Tibial nerve (tissue), 4 donors: ENCODE results near the gene COQ4. TPM values are rescaled to one million over a fixed set of nuclear protein-coding genes. Genes with fewer than 3 reads are reported as not detected.

Source experiments
- DNase-seq, 2 donors: peaks; one replicate each; pipeline ENCODE4 v3.0.0-alpha.2; 2019; ENCODE audit warnings: low spot score in 2 of 2
- H3K27ac ChIP-seq, 4 donors: fragments of 200-600 bp; sonication (generic) in 3 of 4; one replicate each; pipeline ENCODE4 v1.5.1; 2017 to 2019; ENCODE audit warnings: mild to moderate bottlenecking in 1 of 4
- H3K27me3 ChIP-seq, 2 donors: fragments of 200-600 bp; sonication (generic) in 1 of 2; one replicate each; pipeline versions ENCODE4 v1.5.1 to v1.6.0; 2017 to 2019
- H3K36me3 ChIP-seq, 3 donors: fragments of 200-600 bp; sonication (generic); one replicate each; pipeline ENCODE4 v1.5.1; 2018 to 2019
- H3K4me1 ChIP-seq, 4 donors: fragments of 200-600 bp; sonication (generic) in 3 of 4; one replicate each; pipeline ENCODE4 v1.5.1; 2017 to 2019
- H3K4me3 ChIP-seq, 4 donors: fragments of 200-600 bp; sonication (generic) in 3 of 4; one replicate each; pipeline ENCODE4 v1.5.1; 2017 to 2019; ENCODE audit warnings: mild to moderate bottlenecking in 1 of 4, moderate library complexity in 1 of 4
- H3K9me3 ChIP-seq, 4 donors: fragments of 200-600 bp; sonication (generic) in 3 of 4; one replicate each; pipeline ENCODE4 v1.5.1; 2017 to 2019
- CTCF ChIP-seq, 5 experiments: fragments of 200-600 bp in 3 of 5; fragments of 450-650 bp in 2 of 5; sonication (generic) in 3 of 5; IDR thresholded peaks; one replicate each; pipeline ENCODE4 v1.5.1; 2016 to 2019; ENCODE audit warnings: antibody characterized with exemption in 5 of 5, mild to moderate bottlenecking in 3 of 5, moderate library complexity in 2 of 5
- EP300 ChIP-seq, 2 donors: sonication (generic); formaldehyde crosslinking; IDR thresholded peaks; one replicate each; pipeline ENCODE4 v1.6.1; 2017; ENCODE audit warnings: antibody characterized with exemption in 2 of 2, mild to moderate bottlenecking in 1 of 2
- POLR2A ChIP-seq, 2 donors: fragments of 450-650 bp; IDR thresholded peaks; one replicate each; pipeline ENCODE4 v1.6.1; 2017; ENCODE audit warnings: antibody characterized with exemption in 2 of 2, mild to moderate bottlenecking in 2 of 2, moderate library complexity in 2 of 2
- WGBS, 2 donors: methylation state at CpG; one replicate each; pipeline ENCODE4 v1.1.5; 2018; 5-methylcytosine and 5-hydroxymethylcytosine counted together
- total RNA-seq, 4 donors: library from RNA; depleted of rRNA; stranded (reverse); fragments of >200 nt; gene quantifications; one replicate each; pipeline ENCODE4 v1.1.0, GENCODE V29; 2016

Gene COQ4
- total RNA-seq, 4 donors from 2014 or later: 50.5 to 71.7 (median 65.5) TPM

GRCh38 chr9:128370752-128371629 lies 48.4 kb downstream of the COQ4 start, which contains the start of gene URM1:
URM1 (plus strand) TSS chr9:128371374; CDS start chr9:128371381, 7 bp downstream.
- Histone ChIP-seq H3K27ac (peak within 1 kb of the TSS; percentile 83 to 95 (median 92)), H3K4me1 (peaks cover 0 to 45% (median 16%) of the 10 kb centered on the region in 4 donors)
- TF ChIP-seq CTCF (IDR thresholded peaks at IDR 0.05) (peak in 1 of 5 experiments; percentile 27), EP300 (IDR thresholded peaks at IDR 0.05) (peak; percentile 81 to 87), POLR2A (IDR thresholded peaks at IDR 0.05) (peak; percentile 84 to 94)

GRCh38 chr9:128371630-128372117 lies 49.0 kb downstream of the COQ4 start:
- TF ChIP-seq POLR2A (IDR thresholded peaks at IDR 0.05): no peak
- TF ChIP-seq EP300 (IDR thresholded peaks at IDR 0.05): no peak
- no peak for TF ChIP-seq CTCF (IDR thresholded peaks at IDR 0.05)
- Histone ChIP-seq H3K9me3 (no peaks in the 10 kb centered on the region), H3K4me1 (peaks cover 0 to 45% (median 16%) of the 10 kb centered on the region in 4 donors), H3K36me3 (peaks cover 0 to 29% (median 0%) of the 10 kb centered on the region in 3 donors), H3K27me3 (no peaks in the 10 kb centered on the region), H3K27ac (peak overlapping the region; percentile 83 to 95 (median 92)), H3K4me3 (peak overlapping the region; percentile 61 to 72 (median 68))
- no peak for DNase-seq
- WGBS, 2 donors: 0 to 1% methylated on average over 10 of the region's 10 CpGs

More at GRCh38 chr9:128370752-128371629, 48.4 kb downstream of the COQ4 start, which contains the start of gene URM1:
- Histone ChIP-seq H3K36me3 (peaks cover 0 to 29% (median 0%) of the 10 kb centered on the region in 3 donors), H3K9me3 (no peaks in the 10 kb centered on the region), H3K27me3 (no peaks in the 10 kb centered on the region), H3K4me3 (peak within 1 kb of the TSS; percentile 61 to 72 (median 68))
- DNase-seq: peak; percentile 87
- WGBS, 2 donors: 0 to 1% methylated on average over 32 to 55 of the region's 55 CpGs

- H3K4me3 ChIP-seq: peak overlapping the region; percentile 61 to 72 (median 68)
- peaks cover 0 to 29% (median 0%) of the 10 kb centered on the region in 3 donors for H3K36me3 ChIP-seq
- no peaks in the 10 kb centered on the region for H3K9me3 ChIP-seq
- 24 to 36% methylated on average over 4 of the region's 4 CpGs for WGBS, 2 donors
- TF ChIP-seq EP300 (IDR thresholded peaks at IDR 0.05): no peak
- TF ChIP-seq CTCF (IDR thresholded peaks at IDR 0.05): no peak
- TF ChIP-seq POLR2A (IDR thresholded peaks at IDR 0.05): no peak
- peak overlapping the region in 2 of 4 donors; percentile 90 to 94 for H3K27ac ChIP-seq
- peaks cover 0 to 45% (median 16%) of the 10 kb centered on the region in 4 donors for H3K4me1 ChIP-seq
- DNase-seq: no peak
- no peaks in the 10 kb centered on the region for H3K27me3 ChIP-seq
Observed at GRCh38 chr9:128372188-128372641, 49.6 kb downstream of the COQ4 start.

- Histone ChIP-seq H3K36me3 (peaks cover 0 to 32% (median 0%) of the 10 kb centered on the region in 3 donors), H3K4me1 (peaks cover 0 to 45% (median 16%) of the 10 kb centered on the region in 4 donors), H3K9me3 (no peaks in the 10 kb centered on the region), H3K27me3 (no peaks in the 10 kb centered on the region), H3K27ac (no peak overlapping the region), H3K4me3 (no peak overlapping the region)
- DNase-seq: no peak
- TF ChIP-seq EP300 (IDR thresholded peaks at IDR 0.05): no peak
- no peak for TF ChIP-seq CTCF (IDR thresholded peaks at IDR 0.05)
- no peak for TF ChIP-seq POLR2A (IDR thresholded peaks at IDR 0.05)
- 85 to 100% methylated on average over 1 of the region's 1 CpG for WGBS, 2 donors
Observed at GRCh38 chr9:128372784-128373183, 50.1 kb downstream of the COQ4 start.
